Endothelial cell of umbilical vein (primary cell): ENCODE measurements around the gene HDAC11. TPM values are rescaled to one million over a fixed set of nuclear protein-coding genes. Genes with fewer than 3 reads are reported as not detected.

Experiments used
- BruUV-seq: library from RNA; stranded (reverse); fragments of 400-500 nt; replicated peaks from 2 replicates; lab custom pipeline; 2021; lab: Mats Ljungman, UMichigan
- CTCF ChIA-PET: fragments of 300-600, 350-600 bp; sonication (Branson Sonifier 250); formaldehyde crosslinking; loops from one replicate; lab custom pipeline; 2021; ENCODE audit warnings: antibody characterized with exemption, inconsistent platforms; lab: Charles Lee
- POLR2A ChIA-PET: fragments of 300-600, 350-600 bp; sonication (Branson Sonifier 250); formaldehyde crosslinking; loops from one replicate; lab custom pipeline; 2021; ENCODE audit warnings: antibody characterized with exemption, inconsistent platforms; lab: Charles Lee
- DNase-seq: peaks from one replicate; pipeline ENCODE4 v3.0.0-alpha.2; 2011; ENCODE audit warnings: low read depth, low spot score
- FAIRE-seq: peaks from 2 replicates; lab custom pipeline; 2011; peaks lifted over from hg19 to GRCh38; lab: Jason Lieb, UNC
- H2AFZ ChIP-seq: 2 replicates; pipeline ENCODE4 v1.6.0; 2012; ENCODE audit warnings: low read depth, low read length, control low read depth, inconsistent platforms
- H3K27ac ChIP-seq: 2 replicates; pipeline ENCODE4 v1.5.1; 2011; ENCODE audit warnings: low read depth, mild to moderate bottlenecking, control low read depth, low read length, moderate library complexity; ENCODE audit not compliant: insufficient read depth
- H3K27me3 ChIP-seq, 2 experiments: 2 replicates each; pipeline versions ENCODE4 v1.6.0 to v1.6.1; 2011; ENCODE audit warnings: low read length in 2 of 2, mixed read lengths in 1 of 2; ENCODE audit not compliant: control insufficient read depth in 2 of 2, insufficient read depth in 2 of 2
- H3K36me3 ChIP-seq, 2 experiments: 2 replicates in 1 of 2; 3 replicates in 1 of 2; pipeline ENCODE4 v1.5.1; 2011; ENCODE audit warnings: low read length in 2 of 2, mild to moderate bottlenecking in 1 of 2, moderate library complexity in 1 of 2; ENCODE audit not compliant: control insufficient read depth in 2 of 2, insufficient read depth in 2 of 2; ENCODE audit errors: extremely low read depth in 1 of 2
- H3K4me1 ChIP-seq: 3 replicates; pipeline ENCODE4 v1.5.1; 2011; ENCODE audit warnings: mild to moderate bottlenecking, low read length; ENCODE audit not compliant: control insufficient read depth, insufficient read depth; ENCODE audit errors: extremely low read depth
- H3K4me2 ChIP-seq: 2 replicates; pipeline ENCODE4 v1.6.1; 2011; ENCODE audit warnings: low read length, control low read depth, mixed read lengths; ENCODE audit not compliant: insufficient read depth
- H3K4me3 ChIP-seq, 3 experiments: fragments of 200-600 bp in 1 of 3; sonication (generic), shearing (Covaris generic) in 1 of 3; replicated peaks in 1 of 3; 2 replicates each; pipeline ENCODE4 v1.5.1; 2011 to 2016; ENCODE audit warnings: control low read depth in 3 of 3, low read length in 3 of 3, mild to moderate bottlenecking in 2 of 3, inconsistent platforms in 1 of 3, low read depth in 1 of 3, moderate library complexity in 1 of 3; ENCODE audit not compliant: insufficient read depth in 1 of 3
- H3K79me2 ChIP-seq: 2 replicates; pipeline ENCODE4 v1.6.0; 2012; ENCODE audit warnings: low read length, inconsistent platforms; ENCODE audit not compliant: control insufficient read depth, insufficient read depth
- H3K9ac ChIP-seq: replicated peaks from 2 replicates; pipeline ENCODE3; 2011; ENCODE audit warnings: low read length, control low read depth; ENCODE audit not compliant: insufficient read depth; ENCODE audit errors: extremely low read depth
- H3K9me1 ChIP-seq: replicated peaks from 3 replicates; pipeline ENCODE4 v1.6.0; 2011; ENCODE audit warnings: mild to moderate bottlenecking, low read length; ENCODE audit not compliant: control insufficient read depth, insufficient read depth; ENCODE audit errors: extremely low read depth
- H3K9me3 ChIP-seq: replicated peaks from 2 replicates; pipeline ENCODE4 v1.5.1; 2012; ENCODE audit warnings: low read length, inconsistent platforms; ENCODE audit not compliant: control insufficient read depth, insufficient read depth
- H4K20me1 ChIP-seq: replicated peaks from 2 replicates; pipeline ENCODE3; 2011; ENCODE audit warnings: mild to moderate bottlenecking, low read length; ENCODE audit not compliant: control insufficient read depth, insufficient read depth; ENCODE audit errors: extremely low read depth
- EZH2 ChIP-seq: IDR thresholded peaks from 2 replicates; pipeline ENCODE4 v1.6.1; 2012; ENCODE audit warnings: borderline replicate concordance, low read depth, mild to moderate bottlenecking, moderate library complexity, low read length, inconsistent platforms; ENCODE audit not compliant: severe bottlenecking
- FOS ChIP-seq: IDR thresholded peaks from 2 replicates; pipeline ENCODE4 v1.6.1; 2011; ENCODE audit warnings: mild to moderate bottlenecking, low read length, moderate library complexity, borderline replicate concordance; ENCODE audit not compliant: insufficient read depth
- MYC ChIP-seq: IDR thresholded peaks from one replicate; pipeline ENCODE4 v1.6.1; 2011; ENCODE audit warnings: mild to moderate bottlenecking, low read depth, low read length
- POLR2A ChIP-seq: IDR thresholded peaks from 2 replicates; pipeline ENCODE4 v1.6.1; 2012; ENCODE audit warnings: low read depth, mild to moderate bottlenecking, control low read depth, low read length
- POLR2AphosphoS5 ChIP-seq: IDR thresholded peaks from 2 replicates; pipeline ENCODE4 v1.6.1; 2012; ENCODE audit warnings: low read depth, mild to moderate bottlenecking, control low read depth, low read length, moderate library complexity; ENCODE audit not compliant: insufficient read depth
- dilution Hi-C: fragments of 300-500 bp; cut with MboI; formaldehyde crosslinking; loops from one replicate; pipeline ENCODE4 v1.15.0; 2019; ENCODE audit warnings: low sequenced_read_pairs; ENCODE audit not compliant: extremely low pct_ligation_motif_present
- intact Hi-C: fragments of 100-400 bp; cut with micrococcal nuclease; formaldehyde crosslinking; loops from one replicate; pipeline ENCODE4 v1.10.0; 2022
- polyA plus RNA-seq, 4 experiments: library from polyadenylated mRNA; depleted of rRNA in 3 of 4; stranded (reverse) in 3 of 4; unstranded in 1 of 4; fragments of >200 nt; gene quantifications; 2 replicates each; pipeline versions ENCODE4 v1.2.1 to v1.2.3, GENCODE V29; 2011 to 2012; ENCODE audit warnings: missing spikeins in 1 of 4
- total RNA-seq: library from RNA; stranded (reverse); gene quantifications from 2 replicates; pipeline ENCODE4 v1.2.3, GENCODE V29; 2021
- TF ChIP-seq, protein P1 (sequence below): IDR thresholded peaks from 2 replicates; pipeline ENCODE4 v1.6.1; 2011; ENCODE audit not compliant: insufficient read depth, insufficient read length

The HDAC11 gene
- total and polyA plus RNA-seq, 2 donors (not counting 3 experiments of a cell fraction or from before 2014, with no cell fraction given) = 6.8 to 8.8 TPM

DNA sequence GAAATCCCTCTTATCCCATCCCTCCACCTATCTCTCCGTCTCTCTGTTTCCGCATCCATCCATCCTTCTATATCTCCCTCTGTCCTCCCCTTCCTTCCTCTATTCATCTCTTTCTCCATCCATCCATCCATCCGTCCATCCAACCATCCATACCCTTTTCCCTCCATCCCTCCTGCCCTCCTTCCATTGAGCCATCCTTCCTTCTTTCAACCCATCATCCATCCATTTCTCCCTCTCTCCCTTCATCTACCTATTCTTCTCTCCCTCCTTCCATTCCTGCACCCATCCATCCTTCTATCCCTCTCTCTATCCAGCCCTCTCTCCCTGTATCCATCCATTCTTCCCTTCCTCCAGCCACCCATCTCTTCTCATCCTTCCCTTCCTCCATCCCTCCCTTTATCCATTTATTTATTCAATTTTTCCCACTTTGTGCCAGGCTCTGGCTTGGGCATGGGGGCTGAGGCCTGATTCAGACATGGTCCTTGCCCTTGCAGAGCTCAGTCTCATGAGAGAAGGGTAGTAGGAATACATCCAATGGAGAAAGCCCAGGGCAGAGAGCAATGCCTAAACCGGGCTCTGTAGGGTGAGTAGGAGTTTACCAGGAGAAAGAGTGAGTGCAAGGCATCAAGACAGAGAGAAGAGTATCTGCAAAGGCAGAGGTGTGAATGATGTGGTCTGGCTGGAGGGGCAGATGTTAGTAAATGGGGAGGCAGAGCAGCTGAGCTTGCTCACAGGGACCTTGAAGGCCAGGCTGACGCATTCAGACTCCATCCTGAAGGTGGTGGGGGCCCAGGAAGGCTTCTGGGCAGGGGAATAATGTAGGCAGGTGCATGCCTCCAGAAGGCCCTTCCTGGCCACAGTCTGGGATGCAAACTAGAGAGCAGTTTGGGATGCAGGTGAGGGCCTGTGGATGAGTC, 49.3 kb downstream of the HDAC11 start:
- dilution Hi-C loops (no loop called here), intact Hi-C loops (no loop called here)
- Histone ChIP-seq H3K9me3 (no peaks in the 10 kb centered on the region), H3K79me2 (no peaks in the 10 kb centered on the region), H3K4me2 (no peak overlapping the region), H3K9me1 (no peaks in the 10 kb centered on the region), H4K20me1 (no peaks in the 10 kb centered on the region), H3K27me3 (no peaks in the 10 kb centered on the region), H3K27ac (no peak overlapping the region), H3K9ac (no peak overlapping the region), H3K4me1 (no peaks in the 10 kb centered on the region), H2AFZ (no peak overlapping the region), H3K4me3 (no peak overlapping the region), H3K36me3 (no peaks in the 10 kb centered on the region)
- FAIRE-seq (no peak), DNase-seq (no peak)
- TF ChIP-seq POLR2A (no peak), POLR2AphosphoS5 (no peak), EZH2 (no peak), MYC (no peak), FOS (no peak)
- TF ChIP-seq, protein P1, sequence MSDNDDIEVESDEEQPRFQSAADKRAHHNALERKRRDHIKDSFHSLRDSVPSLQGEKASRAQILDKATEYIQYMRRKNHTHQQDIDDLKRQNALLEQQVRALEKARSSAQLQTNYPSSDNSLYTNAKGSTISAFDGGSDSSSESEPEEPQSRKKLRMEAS = no peak
- no TSS peak for BruUV-seq
- POLR2A ChIA-PET = no interaction called here
- CTCF ChIA-PET = interaction anchor here (1.7 kb wide), 1 partner anchor 119 kb away, joined by 3 read pairs; no protein-coding TSS in a partner anchor
